ENCODE results near the gene SMPX.

Gene SMPX

GRCh38 chrX:21708116-21708515, 49.8 kb downstream of the SMPX start:
- no peak for DNase-seq

DNA sequence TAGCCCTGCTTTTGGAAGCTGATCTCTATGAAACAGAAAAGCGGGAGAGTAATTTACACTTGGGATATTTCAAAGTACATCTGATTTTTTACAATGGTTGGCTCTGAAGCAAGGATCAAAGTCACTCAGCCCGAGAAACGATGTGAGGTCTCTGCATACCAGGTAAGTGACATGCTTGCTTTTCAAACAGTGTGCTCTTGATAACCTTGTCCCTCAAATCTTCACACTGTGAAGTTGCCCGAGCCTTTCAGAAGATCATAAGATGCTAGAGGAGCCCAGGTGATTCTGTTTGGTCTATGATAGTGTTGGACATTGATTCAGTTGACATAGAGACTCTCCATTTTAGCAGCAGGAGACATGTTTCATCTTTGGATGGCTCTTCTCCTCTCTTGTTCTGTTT, 52.7 kb downstream of the SMPX start:
- no peak for DNase-seq

DNA sequence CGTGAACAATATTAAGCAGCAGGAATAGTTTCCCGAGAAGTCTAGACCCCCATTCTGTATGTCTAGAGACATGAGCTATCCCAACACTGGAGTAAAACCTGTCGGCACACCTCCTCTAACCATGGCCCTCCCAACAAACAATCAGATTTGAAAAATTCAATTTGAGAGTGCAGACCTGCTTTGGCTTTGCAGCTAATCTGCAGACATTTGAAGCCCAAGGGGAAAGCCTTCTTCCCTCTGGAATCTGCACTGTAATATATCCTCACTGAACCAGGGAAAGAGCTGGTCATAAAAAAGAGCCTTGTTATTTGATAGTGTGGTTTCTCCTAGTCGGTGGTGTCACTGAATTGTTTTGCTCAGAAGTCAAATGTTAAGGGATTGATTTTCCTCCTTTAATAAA, 55.2 kb downstream of the SMPX start:
- DNase-seq: no peak

GRCh38 chrX:21700967-21701366, 56.9 kb downstream of the SMPX start:
- DNase-seq: no peak

DNA sequence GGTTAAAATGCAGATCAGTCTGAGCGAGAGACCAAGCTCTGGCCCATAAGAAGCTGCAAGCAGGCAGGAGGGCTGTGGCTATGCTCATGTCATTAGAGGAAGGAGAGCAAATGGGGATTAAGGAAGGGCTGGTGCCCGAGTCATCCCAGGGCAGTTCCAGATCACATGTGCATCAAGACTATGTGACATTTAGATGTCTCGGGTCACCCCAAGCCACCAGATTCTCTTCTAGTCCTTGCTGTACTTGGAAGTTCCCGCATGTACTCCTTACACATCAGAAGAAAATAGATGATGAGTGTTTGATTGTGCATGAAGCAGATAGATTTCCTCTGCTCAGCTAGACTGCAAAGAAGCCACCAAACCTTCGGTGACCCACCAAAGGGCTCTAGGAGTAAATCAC, 57.6 kb downstream of the SMPX start:
- DNase-seq: no peak

GRCh38 chrX:21699136-21699535, 58.8 kb downstream of the SMPX start:
- DNase-seq: no peak

GRCh38 chrX:21698272-21698671, 59.6 kb downstream of the SMPX start:
- DNase-seq: no peak

GRCh38 chrX:21691512-21692018, 66.4 kb downstream of the SMPX start:
- DNase-seq: no peak

- no peak for DNase-seq
Measured at GRCh38 chrX:21683941-21684340, 74.0 kb downstream of the SMPX start.

DNA sequence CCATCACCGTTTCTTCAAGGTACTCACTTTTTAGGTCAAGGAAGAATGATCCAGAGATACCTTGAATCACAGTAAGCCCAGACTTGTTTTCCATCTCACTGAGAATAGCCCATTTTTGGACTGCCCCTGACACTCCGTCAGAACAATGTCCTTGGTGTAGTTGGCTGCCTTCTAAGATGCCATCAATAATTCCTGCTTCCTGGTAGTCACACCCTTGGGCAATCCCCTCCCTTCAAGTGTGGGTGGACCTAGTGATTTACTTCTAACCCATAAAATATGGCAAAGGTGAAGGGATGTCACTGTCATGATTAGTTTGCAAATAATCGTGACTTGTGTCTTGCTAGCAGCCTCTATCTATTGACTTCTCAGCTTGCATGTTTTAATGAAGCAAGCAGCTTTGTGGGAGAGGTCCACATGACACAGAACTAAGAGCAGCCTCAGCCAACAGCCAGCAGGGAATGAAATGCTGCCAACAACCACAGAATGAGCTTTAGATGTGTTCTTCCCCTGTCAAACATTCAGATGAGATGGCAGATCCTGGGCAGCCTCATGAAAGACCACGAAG, 79.8 kb downstream of the SMPX start:
- DNase-seq: no peak

GRCh38 chrX:21675931-21676330, 82.0 kb downstream of the SMPX start:
- no peak for DNase-seq

DNA sequence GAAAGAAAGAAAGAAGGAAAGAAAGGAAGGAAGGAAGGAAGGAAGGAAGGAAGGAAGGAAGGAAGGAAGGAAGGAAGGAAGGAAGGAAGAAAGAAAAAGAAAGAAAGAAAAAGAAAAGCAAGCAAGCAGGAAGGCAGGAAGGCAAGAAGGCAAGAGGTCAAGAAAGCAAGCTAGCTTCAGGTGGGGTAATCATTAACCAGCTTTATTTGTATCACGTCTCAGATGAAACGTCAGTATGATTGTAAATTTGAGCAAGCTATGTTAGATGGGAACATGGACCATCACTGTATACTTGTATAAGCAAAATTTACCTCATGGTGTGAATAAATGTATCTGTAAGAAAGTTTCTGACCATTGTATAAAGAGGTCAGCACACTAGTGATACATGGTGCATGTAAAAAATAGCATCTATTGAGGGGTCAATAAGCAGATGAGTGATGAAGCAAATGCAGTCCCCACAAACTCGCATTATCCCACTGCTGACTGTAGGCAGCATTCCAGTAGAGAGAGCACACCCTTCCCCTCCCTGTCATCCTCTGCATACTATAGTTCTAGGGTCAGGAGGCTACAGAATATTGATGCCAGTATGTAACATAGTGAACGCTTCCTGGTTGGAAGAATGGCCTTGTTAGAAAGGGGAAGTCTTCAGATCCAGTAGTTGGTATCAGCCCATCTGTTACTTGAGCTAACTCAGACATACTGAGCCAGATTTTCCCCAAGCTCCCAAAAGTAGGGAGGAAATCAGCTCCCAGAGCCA, 83.3 kb downstream of the SMPX start:
- no peak for DNase-seq

DNA sequence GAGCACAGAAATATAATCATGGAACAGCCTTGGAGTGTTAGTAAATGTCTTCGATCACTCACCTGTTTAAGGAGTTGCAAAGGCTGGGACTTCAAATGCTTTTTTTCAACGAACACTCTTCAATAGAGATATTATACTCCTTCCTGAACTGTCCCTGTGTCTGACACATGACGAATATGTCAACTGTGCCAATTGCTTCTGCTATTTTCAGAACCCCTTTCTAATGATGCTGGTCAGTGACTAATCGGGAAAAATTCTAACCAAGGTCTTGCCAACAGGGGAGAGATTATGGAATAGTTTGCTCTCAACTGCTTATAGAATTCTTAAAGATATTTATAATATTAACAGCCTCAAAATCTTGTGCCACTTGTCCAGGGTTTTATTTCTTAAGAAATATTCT, 91.2 kb downstream of the SMPX start:
- DNase-seq: no peak

- DNase-seq: no peak
Measured at GRCh38 chrX:21666252-21666651, 91.7 kb downstream of the SMPX start.

DNA sequence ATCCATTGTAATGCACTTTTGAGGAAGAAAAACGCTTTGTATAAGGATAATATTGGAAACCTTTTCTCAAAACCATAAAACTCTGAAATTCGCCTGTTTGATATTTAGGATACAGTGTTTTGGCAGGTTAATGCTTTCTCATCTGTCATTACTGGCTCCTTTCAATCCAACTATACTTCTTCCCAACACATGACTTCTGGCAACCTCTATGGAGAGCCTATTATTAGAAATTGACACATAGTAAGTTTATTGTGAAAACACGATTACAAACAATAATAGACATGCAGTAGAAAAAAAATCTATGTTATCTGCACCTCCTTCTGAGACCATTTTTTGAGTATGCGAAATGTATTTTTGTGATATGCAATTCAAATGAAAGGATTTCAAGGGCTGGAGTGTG, 95.2 kb downstream of the SMPX start:
- no peak for DNase-seq

DNA sequence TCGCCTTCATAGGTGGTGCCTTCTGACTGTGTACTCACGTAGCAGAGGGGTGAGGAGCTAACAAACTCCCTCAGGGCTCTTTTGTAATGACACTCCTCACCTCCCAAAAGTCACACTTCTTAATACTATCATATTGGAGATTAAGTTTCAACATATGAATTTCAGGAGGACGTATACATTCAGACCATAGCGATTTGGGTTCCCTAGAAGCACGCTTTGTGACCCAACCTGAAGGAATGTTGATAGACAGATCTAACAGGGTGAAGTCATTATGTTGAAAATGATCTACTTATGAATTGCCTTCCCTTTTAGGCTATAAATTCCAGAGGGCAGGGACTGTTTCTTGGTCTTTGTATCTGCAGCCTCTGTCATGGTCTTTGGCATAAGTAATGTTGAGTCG, 96.6 kb downstream of the SMPX start:
- no peak for DNase-seq

DNA sequence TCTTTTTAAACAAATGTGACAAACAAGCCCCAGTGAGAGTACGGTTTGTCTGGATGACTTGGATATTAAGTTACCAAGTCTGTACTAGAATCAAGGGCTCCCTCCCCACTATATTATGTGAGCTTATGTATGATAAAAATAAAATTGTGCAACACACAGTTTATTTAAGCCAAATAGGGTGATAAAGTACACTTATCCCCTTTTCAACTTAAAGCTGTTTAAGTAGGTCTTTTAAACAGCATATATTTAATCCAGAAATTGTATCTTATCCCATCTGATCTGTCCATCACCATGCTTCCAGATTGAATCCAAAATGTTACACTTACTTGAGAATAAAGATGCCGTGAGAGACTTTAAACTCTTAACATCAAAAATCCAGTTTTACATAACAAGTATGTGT, 97.8 kb downstream of the SMPX start:
- no peak for DNase-seq

- no peak for DNase-seq
Measured at GRCh38 chrX:21659320-21659719, 98.6 kb downstream of the SMPX start.

DNA sequence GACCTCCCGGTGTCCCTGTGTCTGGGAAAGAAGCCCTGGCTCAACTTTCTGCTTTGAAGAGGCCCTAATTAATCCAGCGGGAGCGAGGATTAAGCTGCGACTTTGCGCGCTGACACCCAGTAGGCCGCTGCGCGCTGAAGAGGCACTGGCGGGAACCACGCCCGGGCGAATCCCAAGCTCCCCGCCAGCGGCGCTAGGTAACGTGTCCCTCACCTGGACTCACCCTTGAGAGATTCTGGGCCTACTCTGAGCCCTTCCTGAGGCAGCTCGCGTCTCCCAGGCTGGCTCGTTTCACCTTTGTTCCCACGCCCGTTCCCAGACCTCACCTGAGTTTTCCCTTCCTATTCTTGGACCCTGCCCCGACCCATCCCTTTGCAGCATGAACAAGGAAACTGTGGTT, 99.2 kb downstream of the SMPX start:
- no peak for DNase-seq

GRCh38 chrX:21658152-21658737, 99.7 kb downstream of the SMPX start, which contains the start of gene KLHL34:
Gene KLHL34, minus strand, starts transcription at chrX:21658330. Its CDS starts 542 bp downstream, at chrX:21657788.
- no peak for DNase-seq

DNA sequence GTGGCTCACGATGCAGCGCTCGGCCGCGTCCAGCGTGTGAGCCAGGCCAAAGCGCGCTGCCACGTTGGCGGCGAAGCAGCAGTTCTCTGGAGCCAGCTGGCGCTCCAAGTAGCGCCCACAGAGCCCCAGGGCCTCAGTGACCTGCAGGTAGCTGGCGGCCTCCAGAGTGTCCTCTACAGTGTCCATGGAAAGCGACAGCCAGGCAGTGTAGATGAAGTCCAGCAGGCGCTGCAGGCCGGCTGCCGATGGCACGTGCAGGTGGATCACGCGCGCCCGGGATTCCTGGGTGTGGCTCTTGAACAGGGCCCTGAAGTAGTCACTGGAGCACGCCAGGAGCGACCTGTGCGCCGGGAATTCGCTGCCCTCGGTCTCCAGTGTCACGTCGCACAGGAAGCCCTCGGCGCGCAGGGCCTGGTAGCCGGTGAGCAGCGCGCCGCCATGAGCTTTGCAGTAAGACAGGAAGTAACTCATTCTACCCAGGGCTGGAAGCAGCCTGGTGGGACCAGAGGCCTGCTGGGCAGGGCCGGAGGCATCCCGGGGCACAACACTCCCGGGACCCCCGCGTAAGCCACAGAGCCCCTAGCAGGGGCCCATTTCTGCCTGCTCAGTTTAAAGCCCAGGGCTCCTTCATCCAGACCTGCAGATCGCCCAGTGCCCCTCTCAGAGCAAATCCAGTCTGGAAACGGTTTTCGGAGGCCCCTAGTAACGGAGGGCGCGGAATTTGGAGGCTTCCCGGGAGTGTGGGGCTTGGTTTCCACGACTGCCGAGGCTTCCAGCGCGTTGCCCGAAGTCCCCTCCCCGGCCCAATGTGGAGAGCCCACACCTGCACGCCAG, 100.4 kb downstream of the SMPX start:
- no peak for DNase-seq

- DNase-seq: no peak
Measured at GRCh38 chrX:21656587-21657317, 101.2 kb downstream of the SMPX start.
